Progenitor cell of endocrine pancreas (in vitro differentiated cells): ENCODE measurements around the gene PKD2. TPM values are rescaled to one million over a fixed set of nuclear protein-coding genes. Genes with fewer than 3 reads are reported as not detected.

Source experiments
- DNase-seq: peaks from one replicate; pipeline ENCODE4 v3.0.0; 2021; ENCODE audit warnings: low spot score; ENCODE audit not compliant: unreplicated experiment
- H3K27ac Mint-ChIP-seq: 2 replicates; pipeline ENCODE4 v1.8.0; 2021; ENCODE audit warnings: mild to moderate bottlenecking, moderate library complexity, mixed read lengths
- H3K27me3 Mint-ChIP-seq: 2 replicates; pipeline ENCODE4 v1.8.0; 2021; ENCODE audit warnings: mixed read lengths
- H3K36me3 Mint-ChIP-seq: 2 replicates; pipeline ENCODE4 v1.8.0; 2022; ENCODE audit warnings: mixed read lengths; ENCODE audit not compliant: insufficient read depth
- H3K4me1 Mint-ChIP-seq: 2 replicates; pipeline ENCODE4 v1.8.0; 2021; ENCODE audit warnings: low read depth, mixed read lengths
- H3K4me3 Mint-ChIP-seq: 2 replicates; pipeline ENCODE4 v1.8.0; 2021; ENCODE audit warnings: low read depth, mild to moderate bottlenecking, moderate library complexity, mixed read lengths
- H3K9me3 Mint-ChIP-seq: 2 replicates; pipeline ENCODE4 v1.8.0; 2021; ENCODE audit warnings: low read depth, mixed read lengths
- CTCF ChIP-seq: fragments of 200-600 bp; sonication (generic); IDR thresholded peaks from one replicate; pipeline ENCODE4 v1.5.0; 2021; ENCODE audit warnings: antibody characterized with exemption, mild to moderate bottlenecking; ENCODE audit not compliant: unreplicated experiment
- total RNA-seq: library from RNA; stranded (reverse); gene quantifications from 2 replicates; pipeline ENCODE4 v1.2.1, GENCODE V29; 2021

Gene PKD2
- total RNA-seq, 1 donor from 2014 or later: 41.1 TPM

- Mint-ChIP-seq H3K4me1 (peaks cover 5% of the 10 kb centered on the region), H3K27ac (peak overlapping the region; percentile 55), H3K36me3 (peaks cover 19% of the 10 kb centered on the region), H3K4me3 (no peak overlapping the region), H3K27me3 (no peaks in the 10 kb centered on the region), H3K9me3 (no peaks in the 10 kb centered on the region)
- TF ChIP-seq CTCF: no peak
- DNase-seq: no peak
Observed at GRCh38 chr4:88077911-88078524, 70.6 kb downstream of the PKD2 start.

GRCh38 chr4:88078579-88078978 lies 71.1 kb downstream of the PKD2 start:
- no peak for DNase-seq
- peaks cover 19% of the 10 kb centered on the region for H3K36me3 Mint-ChIP-seq
- no peak overlapping the region for H3K27ac Mint-ChIP-seq
- peaks cover 5% of the 10 kb centered on the region for H3K4me1 Mint-ChIP-seq
- H3K4me3 Mint-ChIP-seq: no peak overlapping the region
- no peak for TF ChIP-seq CTCF
- no peaks in the 10 kb centered on the region for H3K27me3 Mint-ChIP-seq
- no peaks in the 10 kb centered on the region for H3K9me3 Mint-ChIP-seq

GRCh38 chr4:88080626-88081025 lies 73.2 kb downstream of the PKD2 start:
- no peak for DNase-seq
- no peak for TF ChIP-seq CTCF

GRCh38 chr4:88087004-88087403 lies 79.6 kb downstream of the PKD2 start:
- no peaks in the 10 kb centered on the region for H3K36me3 Mint-ChIP-seq
- no peak overlapping the region for H3K4me3 Mint-ChIP-seq
- H3K27me3 Mint-ChIP-seq: no peaks in the 10 kb centered on the region
- no peak for TF ChIP-seq CTCF
- no peak overlapping the region for H3K27ac Mint-ChIP-seq
- H3K9me3 Mint-ChIP-seq: no peaks in the 10 kb centered on the region
- no peaks in the 10 kb centered on the region for H3K4me1 Mint-ChIP-seq
- no peak for DNase-seq

More at GRCh38 chr4:88080626-88081025, 73.2 kb downstream of the PKD2 start:
- Mint-ChIP-seq H3K27me3 (no peaks in the 10 kb centered on the region), H3K36me3 (peaks cover 7% of the 10 kb centered on the region), H3K27ac (no peak overlapping the region), H3K4me1 (peaks cover 5% of the 10 kb centered on the region), H3K4me3 (no peak overlapping the region), H3K9me3 (no peaks in the 10 kb centered on the region)

- Mint-ChIP-seq H3K27me3 (peaks cover 3% of the 10 kb centered on the region), H3K4me3 (no peak overlapping the region), H3K27ac (no peak overlapping the region), H3K9me3 (no peaks in the 10 kb centered on the region), H3K36me3 (no peaks in the 10 kb centered on the region), H3K4me1 (no peaks in the 10 kb centered on the region)
- no peak for TF ChIP-seq CTCF
- DNase-seq: no peak
Observed at GRCh38 chr4:88090898-88091297, 83.5 kb downstream of the PKD2 start.
